SK-N-SH (cell line): ENCODE measurements around the gene NOP9. TPM values are rescaled to one million over a fixed set of nuclear protein-coding genes. Genes with fewer than 3 reads are reported as not detected.
A peak's percentile ranks its signal among the peaks of the same experiment; 100 is the strongest.

Source experiments
- CTCF ChIA-PET: fragments of 300-600, 350-600 bp; formaldehyde crosslinking; extraction: SDS; loops from one replicate; lab custom pipeline; 2021; lab: Yijun Ruan, JAX
- POLR2A ChIA-PET: fragments of 350-600 bp; sonication (Branson Sonifier 250); formaldehyde crosslinking; extraction: SDS; loops from one replicate; lab custom pipeline; 2020; ENCODE audit warnings: antibody characterized with exemption, inconsistent platforms; lab: Yijun Ruan, JAX
- DNase-seq: peaks from one replicate; pipeline ENCODE4 v3.0.0; 2012
- H2AFZ ChIP-seq: fragments of 200-600 bp; sonication (generic); 2 replicates; pipeline ENCODE4 v1.8.1; 2016; ENCODE audit warnings: antibody characterized with exemption, mild to moderate bottlenecking, low read depth
- H3F3A ChIP-seq: fragments of 200-600 bp; sonication (generic); replicated peaks from 2 replicates; pipeline ENCODE3; 2016; ENCODE audit warnings: antibody characterized with exemption, mild to moderate bottlenecking; ENCODE audit not compliant: insufficient read depth
- H3K27ac ChIP-seq, 2 experiments: fragments of 200-500 bp in 1 of 2; fragments of 200-600 bp in 1 of 2; sonication (Bioruptor generic) in 1 of 2; sonication (generic), shearing (Covaris generic) in 1 of 2; 2 replicates each; pipeline versions ENCODE4 v1.5.1 to v1.6.1; 2014 to 2016; ENCODE audit warnings: low read depth in 2 of 2, inconsistent platforms in 1 of 2, low read length in 1 of 2, mild to moderate bottlenecking in 1 of 2, mixed read lengths in 1 of 2
- H3K27me3 ChIP-seq: fragments of 200-600 bp; sonication (generic), shearing (Covaris generic); 2 replicates; pipeline ENCODE4 v1.6.1; 2016; ENCODE audit warnings: mixed run types; ENCODE audit not compliant: insufficient read depth
- H3K36me3 ChIP-seq, 2 experiments: fragments of 200-500 bp in 1 of 2; fragments of 200-600 bp in 1 of 2; sonication (Bioruptor generic) in 1 of 2; sonication (generic) in 1 of 2; replicated peaks in 1 of 2; 2 replicates each; pipeline versions ENCODE3 to v1.5.1; 2014 to 2016; ENCODE audit warnings: low read length in 1 of 2, mild to moderate bottlenecking in 1 of 2; ENCODE audit not compliant: insufficient read depth in 2 of 2, control insufficient read depth in 1 of 2
- H3K4me1 ChIP-seq, 2 experiments: fragments of 200-500 bp in 1 of 2; fragments of 200-600 bp in 1 of 2; sonication (Bioruptor generic) in 1 of 2; sonication (generic), shearing (Covaris generic) in 1 of 2; 2 replicates each; pipeline versions ENCODE4 v1.5.1 to v1.6.1; 2014 to 2016; ENCODE audit warnings: low read depth in 1 of 2, low read length in 1 of 2, mixed run types in 1 of 2; ENCODE audit not compliant: insufficient read depth in 2 of 2, control insufficient read depth in 1 of 2
- H3K4me2 ChIP-seq: fragments of 200-600 bp; sonication (generic), shearing (Covaris generic); 2 replicates; pipeline ENCODE4 v1.6.1; 2017; ENCODE audit warnings: mixed run types
- H3K4me3 ChIP-seq, 2 experiments: fragments of 200-500 bp in 1 of 2; fragments of 200-600 bp in 1 of 2; sonication (Bioruptor generic) in 1 of 2; sonication (generic), shearing (Covaris generic) in 1 of 2; 2 replicates each; pipeline versions ENCODE4 v1.5.1 to v1.8.1; 2014 to 2016; ENCODE audit warnings: low read depth in 2 of 2, inconsistent platforms in 1 of 2, low read length in 1 of 2, mild to moderate bottlenecking in 1 of 2, mixed read lengths in 1 of 2, moderate library complexity in 1 of 2
- H3K79me2 ChIP-seq: fragments of 200-600 bp; sonication (generic); 2 replicates; pipeline ENCODE4 v1.8.1; 2017; ENCODE audit warnings: mild to moderate bottlenecking; ENCODE audit not compliant: insufficient read depth
- H3K9ac ChIP-seq: fragments of 200-600 bp; sonication (generic); 2 replicates; pipeline ENCODE4 v1.6.1; 2017; ENCODE audit warnings: mixed run types
- H3K9me2 ChIP-seq: fragments of 200-600 bp; sonication (generic); 2 replicates; pipeline ENCODE4 v1.6.1; 2017; ENCODE audit warnings: mixed run types
- H3K9me3 ChIP-seq: fragments of 200-600 bp; sonication (generic); 2 replicates; pipeline ENCODE4 v1.6.1; 2017; ENCODE audit warnings: mixed run types, mild to moderate bottlenecking, moderate library complexity
- H4K20me1 ChIP-seq: fragments of 200-600 bp; sonication (generic); 2 replicates; pipeline ENCODE4 v1.6.1; 2017; ENCODE audit warnings: mild to moderate bottlenecking, mixed run types; ENCODE audit not compliant: insufficient read depth
- EP300 ChIP-seq, 2 experiments: IDR thresholded peaks; 2 replicates each; pipeline versions ENCODE4 v1.4.0 to v1.6.1; 2012; ENCODE audit warnings: borderline replicate concordance in 1 of 2, low read depth in 1 of 2, low read length in 1 of 2
- FOXM1 ChIP-seq: IDR thresholded peaks from 2 replicates; pipeline ENCODE4 v1.4.0; 2012; ENCODE audit warnings: low read depth, mild to moderate bottlenecking
- MEF2A ChIP-seq: IDR thresholded peaks from 2 replicates; pipeline ENCODE4 v1.4.0; 2012; ENCODE audit warnings: low read depth, borderline replicate concordance
- MXI1 ChIP-seq: IDR thresholded peaks from 2 replicates; pipeline ENCODE4 v1.6.1; 2012; ENCODE audit warnings: mild to moderate bottlenecking, low read depth, low read length, improper control_type of control experiment
- NFIC ChIP-seq: IDR thresholded peaks from 2 replicates; pipeline ENCODE4 v1.4.0; 2012; ENCODE audit warnings: borderline replicate concordance
- PBX3 ChIP-seq: IDR thresholded peaks from 2 replicates; pipeline ENCODE4; 2012
- SIN3A ChIP-seq: IDR thresholded peaks from 2 replicates; pipeline ENCODE4 v1.6.1; 2012; ENCODE audit warnings: low read depth, mild to moderate bottlenecking, low read length, moderate library complexity, borderline replicate concordance
- SMC3 ChIP-seq: IDR thresholded peaks from 2 replicates; pipeline ENCODE4 v1.6.1; 2012; ENCODE audit warnings: low read depth, low read length, improper control_type of control experiment
- TCF12 ChIP-seq: IDR thresholded peaks from 2 replicates; pipeline ENCODE4 v1.4.0; 2012
- USF1 ChIP-seq: IDR thresholded peaks from 2 replicates; pipeline ENCODE4 v1.4.0; 2012; ENCODE audit warnings: low read depth, borderline replicate concordance
- USF2 ChIP-seq: fragments of 150-350 bp; IDR thresholded peaks from 2 replicates; pipeline ENCODE4 v1.6.1; 2017; ENCODE audit warnings: antibody characterized with exemption, low read length, low read depth, borderline replicate concordance
- YY1 ChIP-seq: IDR thresholded peaks from 2 replicates; pipeline ENCODE4 v1.4.0; 2012; ENCODE audit warnings: low read depth, mild to moderate bottlenecking
- WGBS: methylation state at CpG from one replicate; pipeline ENCODE4 v1.1.6; 2017; ENCODE audit warnings: low lambda C conversion rate; 5-methylcytosine and 5-hydroxymethylcytosine counted together
- polyA plus RNA-seq, 3 experiments: library from polyadenylated mRNA; depleted of rRNA; stranded (reverse); fragments of >200 nt; gene quantifications; 2 replicates each; pipeline ENCODE4 v1.2.3, GENCODE V29; 2012

NOP9 gene
- polyA plus RNA-seq, 1 of the 3 experiments (the other 2 are of a cell fraction): 11.9 TPM

- TF ChIP-seq YY1 (no peak), USF2 (no peak), PBX3 (no peak), USF1 (no peak), SIN3A (no peak), EP300 (IDR thresholded peaks at IDR 0.05; ENCODE audit: borderline replicate concordance in 1 of 2, low read depth in 1 of 2, low read length in 1 of 2) (no peak; a peak in 1 of 4 replicates), MEF2A (no peak), NFIC (peak; percentile 40; the same call in 1 of the 2 replicates)
- TF ChIP-seq, all 33 proteins: peak for 6
Observed at GRCh38 chr14:24279301-24280186, 20.1 kb upstream of the NOP9 start (continued).

- DNase-seq: no peak
- Histone ChIP-seq H3K79me2 (no peaks in the 10 kb centered on the region), H3F3A (no peaks in the 10 kb centered on the region), H3K4me3 (no peak overlapping the region), H3K9me3 (no peaks in the 10 kb centered on the region), H3K9ac (no peak overlapping the region), H3K36me3 (no peaks in the 10 kb centered on the region), H2AFZ (no peak overlapping the region), H3K27me3 (no peaks in the 10 kb centered on the region), H3K9me2 (no peaks in the 10 kb centered on the region), H3K4me2 (no peak overlapping the region), H4K20me1 (no peaks in the 10 kb centered on the region), H3K4me1 (peaks cover 0 to 10% of the 10 kb centered on the region in 2 experiments; a peak in 1 of 4 replicates), H3K27ac (no peak overlapping the region)
- ChIA-PET POLR2A (interaction anchor here (1.5 kb wide), 1 partner anchor 10 kb away, joined by 3 read pairs; the partner anchor contains the start of gene RABGGTA), CTCF (interaction anchor here (1.3 to 8.9 kb wide), 8 partner anchors 9 to 38 kb away, joined by 5 to 87 read pairs (median 10); partner anchors contain the start of genes CIDEB, DHRS1, NOP9 and RABGGTA)
- WGBS: 83% methylated on average over 6 of the region's 6 CpGs
- TF ChIP-seq TCF12: no peak
- TF ChIP-seq SIN3A: no peak
- no peak for TF ChIP-seq SMC3
- TF ChIP-seq YY1: no peak
- no peak for TF ChIP-seq MXI1
- no peak for TF ChIP-seq USF2
- no peak for TF ChIP-seq FOXM1
Observed at GRCh38 chr14:24280797-24281460, 18.7 kb upstream of the NOP9 start.
